IMR-90 (cell line): ENCODE measurements around the gene NES. TPM values are rescaled to one million over a fixed set of nuclear protein-coding genes. Genes with fewer than 3 reads are reported as not detected.

Experiments
- ATAC-seq: fragments of 200-7000 bp; cut with Tn5 transposase; 2 replicates; pipeline ENCODE4 v1.9.1; 2020; ENCODE audit warnings: low read depth, mild to moderate bottlenecking, moderate library complexity
- BruUV-seq: library from RNA; stranded (reverse); fragments of 400-500 nt; replicated peaks from 2 replicates; lab custom pipeline; 2021; lab: Mats Ljungman, UMichigan
- CTCF ChIA-PET: fragments of 300-600 bp; formaldehyde crosslinking; extraction: SDS; loops from one replicate; lab custom pipeline; 2021; ENCODE audit warnings: antibody characterized with exemption; lab: Yijun Ruan, JAX
- POLR2A ChIA-PET: fragments of 300-600 bp; sonication (Branson Sonifier 250); formaldehyde crosslinking; loops from one replicate; lab custom pipeline; 2022; ENCODE audit warnings: antibody characterized with exemption; ENCODE audit not compliant: unreplicated experiment; lab: Charles Lee
- DNase-seq: peaks from one replicate; pipeline ENCODE4 v3.0.0; 2013
- H2AFZ ChIP-seq: replicated peaks from 2 replicates; pipeline ENCODE3; 2013; ENCODE audit warnings: low read length, mild to moderate bottlenecking; ENCODE audit not compliant: poor library complexity
- H2AK5ac ChIP-seq: 2 replicates; pipeline ENCODE4 v1.6.1; 2013; ENCODE audit warnings: low read depth, low read length, inconsistent platforms
- H2AK9ac ChIP-seq: replicated peaks from 2 replicates; pipeline ENCODE3; 2013; ENCODE audit warnings: mild to moderate bottlenecking, low read depth, low read length, moderate library complexity; ENCODE audit not compliant: poor library complexity
- H2BK120ac ChIP-seq: 2 replicates; pipeline ENCODE4 v1.6.1; 2013; ENCODE audit warnings: low read depth, low read length, inconsistent platforms
- H2BK15ac ChIP-seq: 3 replicates; pipeline ENCODE4 v1.6.1; 2013; ENCODE audit warnings: low read depth, low read length, inconsistent platforms
- H2BK20ac ChIP-seq: 2 replicates; pipeline ENCODE4 v1.6.1; 2013; ENCODE audit warnings: low read depth, mild to moderate bottlenecking, inconsistent platforms, low read length, moderate library complexity
- H2BK5ac ChIP-seq: 2 replicates; pipeline ENCODE4 v1.6.1; 2013; ENCODE audit warnings: mild to moderate bottlenecking, low read depth, low read length, inconsistent platforms; ENCODE audit not compliant: poor library complexity, severe bottlenecking
- H3K14ac ChIP-seq: replicated peaks from 2 replicates; pipeline ENCODE4 v1.6.1; 2013; ENCODE audit warnings: low read depth, low read length, inconsistent platforms
- H3K18ac ChIP-seq: 2 replicates; pipeline ENCODE4 v1.6.1; 2013; ENCODE audit warnings: low read depth, low read length, control low read depth
- H3K23ac ChIP-seq: 2 replicates; pipeline ENCODE4 v1.6.1; 2013; ENCODE audit warnings: low read depth, low read length, inconsistent platforms
- H3K27ac ChIP-seq: 2 replicates; pipeline ENCODE4 v1.5.1; 2013; ENCODE audit warnings: mild to moderate bottlenecking, control low read depth, low read length; ENCODE audit not compliant: insufficient read depth
- H3K27me3 ChIP-seq: 2 replicates; pipeline ENCODE4 v1.6.1; 2013; ENCODE audit warnings: low read length; ENCODE audit not compliant: control insufficient read depth, insufficient read depth
- H3K36me3 ChIP-seq: 2 replicates; pipeline ENCODE4 v1.6.1; 2013; ENCODE audit warnings: low read length, mixed read lengths; ENCODE audit not compliant: control insufficient read depth, insufficient read depth
- H3K4ac ChIP-seq: 2 replicates; pipeline ENCODE4 v1.6.1; 2013; ENCODE audit warnings: low read depth, low read length, inconsistent platforms
- H3K4me1 ChIP-seq: 2 replicates; pipeline ENCODE4 v1.6.1; 2013; ENCODE audit warnings: low read length, mixed read lengths; ENCODE audit not compliant: control insufficient read depth, insufficient read depth
- H3K4me2 ChIP-seq: 2 replicates; pipeline ENCODE4 v1.6.1; 2013; ENCODE audit warnings: low read depth, mild to moderate bottlenecking, control low read depth, low read length, moderate library complexity
- H3K4me3 ChIP-seq: 2 replicates; pipeline ENCODE4 v1.5.1; 2013; ENCODE audit warnings: low read depth, mild to moderate bottlenecking, control low read depth, low read length, moderate library complexity; ENCODE audit not compliant: insufficient read depth
- H3K56ac ChIP-seq: 2 replicates; pipeline ENCODE4 v1.6.1; 2013; ENCODE audit warnings: low read length, inconsistent platforms; ENCODE audit not compliant: insufficient read depth; ENCODE audit errors: extremely low read depth
- H3K79me1 ChIP-seq, 2 experiments: 2 replicates each; pipeline ENCODE4 v1.6.1; 2013; ENCODE audit warnings: low read length in 2 of 2, inconsistent platforms in 1 of 2, low read depth in 1 of 2
- H3K9ac ChIP-seq: 2 replicates; pipeline ENCODE4 v1.6.1; 2013; ENCODE audit warnings: low read depth, low read length, control low read depth
- H3K9me1 ChIP-seq: 2 replicates; pipeline ENCODE4 v1.6.1; 2013; ENCODE audit warnings: low read length, inconsistent platforms; ENCODE audit not compliant: insufficient read depth
- H3K9me3 ChIP-seq: 2 replicates; pipeline ENCODE4 v1.6.1; 2013; ENCODE audit warnings: low read length; ENCODE audit not compliant: control insufficient read depth, insufficient read depth
- H4K20me1 ChIP-seq: 2 replicates; pipeline ENCODE4 v1.6.1; 2013; ENCODE audit warnings: low read length, inconsistent platforms; ENCODE audit not compliant: insufficient read depth
- H4K5ac ChIP-seq: 2 replicates; pipeline ENCODE4 v1.6.1; 2013; ENCODE audit warnings: mild to moderate bottlenecking, low read depth, low read length, control low read depth
- H4K8ac ChIP-seq, 2 experiments: 2 replicates each; pipeline ENCODE4 v1.6.1; 2013; ENCODE audit warnings: low read depth in 2 of 2, low read length in 2 of 2, control low read depth in 1 of 2, inconsistent platforms in 1 of 2
- H4K91ac ChIP-seq: 2 replicates; pipeline ENCODE4 v1.6.1; 2013; ENCODE audit warnings: low read depth, low read length, inconsistent platforms; ENCODE audit not compliant: insufficient read depth
- CEBPB ChIP-seq: IDR thresholded peaks from 2 replicates; pipeline ENCODE4 v1.6.1; 2012; ENCODE audit warnings: low read depth, low read length, improper control_type of control experiment
- CHD1 ChIP-seq: IDR thresholded peaks from 2 replicates; pipeline ENCODE4 v1.6.1; 2012; ENCODE audit warnings: low read depth, low read length, improper control_type of control experiment
- ELK1 ChIP-seq: fragments of 150-350 bp; IDR thresholded peaks from 2 replicates; pipeline ENCODE4 v1.6.1; 2016; ENCODE audit warnings: low read depth, mild to moderate bottlenecking, low read length, moderate library complexity, borderline replicate concordance
- RAD21 ChIP-seq: IDR thresholded peaks from 2 replicates; pipeline ENCODE4 v1.6.1; 2012; ENCODE audit warnings: low read length, improper control_type of control experiment
- USF2 ChIP-seq: fragments of 150-350 bp; IDR thresholded peaks from 2 replicates; pipeline ENCODE4 v1.6.1; 2017; ENCODE audit warnings: mild to moderate bottlenecking, antibody characterized with exemption, low read length, low read depth
- WGBS, 2 experiments: methylation state at CpG; one replicate each; pipeline versions ENCODE4 v1.1.5 to v1.1.7; 2013; ENCODE audit warnings: missing lambda C conversion rate in 2 of 2; ENCODE audit not compliant: insufficient read length in 1 of 2; ENCODE audit errors: extremely low coverage in 2 of 2; 5-methylcytosine and 5-hydroxymethylcytosine counted together
- dilution Hi-C: fragments of 300-500 bp; cut with HindIII; formaldehyde crosslinking; loops from one replicate; pipeline ENCODE4 v1.14.3; 2018; ENCODE audit warnings: low sequenced_read_pairs; ENCODE audit not compliant: unreplicated experiment
- in situ Hi-C: fragments of 300-500 bp; cut with MboI; formaldehyde crosslinking; loops from 3 replicates; pipeline ENCODE4 v1.14.3; 2019; ENCODE audit warnings: low sequenced_read_pairs, inconsistent platforms, mixed read lengths
- intact Hi-C: fragments of 100-400 bp; cut with micrococcal nuclease; formaldehyde crosslinking; loops from 2 replicates; pipeline ENCODE4 v1.10.0; 2022
- polyA plus RNA-seq, 3 experiments: library from polyadenylated mRNA; depleted of rRNA; stranded (reverse); fragments of >200 nt; gene quantifications; 2 replicates each; pipeline ENCODE4 v1.2.3, GENCODE V29; 2012; ENCODE audit warnings: low replicate concordance in 1 of 3
- total RNA-seq: library from RNA; depleted of rRNA; stranded (reverse); fragments of >200 nt; gene quantifications from 2 replicates; pipeline ENCODE4 v1.2.3, GENCODE V29; 2012

Gene NES
- total and polyA plus RNA-seq, 2 of the 4 experiments (the other 2 are of a cell fraction): 25.3 to 40.1 TPM

- Histone ChIP-seq H3K56ac (no peak overlapping the region), H3K18ac (no peak overlapping the region), H2BK120ac (no peak overlapping the region), H3K4me3 (no peak overlapping the region), H3K79me1 (no peaks in the 10 kb centered on the region), H2BK15ac (no peak overlapping the region), H3K14ac (no peak overlapping the region), H4K91ac (no peak overlapping the region), H2AFZ (no peak overlapping the region), H4K20me1 (peaks cover 18% of the 10 kb centered on the region; the same call in 1 of the 2 replicates), H2BK20ac (no peak overlapping the region), H3K9ac (no peak overlapping the region), H3K36me3 (no peaks in the 10 kb centered on the region), H3K27me3 (peaks cover 96% of the 10 kb centered on the region), H4K5ac (no peak overlapping the region), H3K23ac (no peak overlapping the region), H3K4me1 (no peaks in the 10 kb centered on the region; the same call in 1 of the 2 replicates), H3K4ac (no peak overlapping the region), H3K9me1 (no peaks in the 10 kb centered on the region), H2AK5ac (no peak overlapping the region), H3K27ac (no peak overlapping the region), H4K8ac (no peak overlapping the region), H3K4me2 (no peak overlapping the region), H2AK9ac (peak overlapping the region; percentile 28), H2BK5ac (no peak overlapping the region), H3K9me3 (0 out of 2 replicates have a peak, but pooled peaks cover 1% of the 10 kb centered on the region)
- TF ChIP-seq RAD21: no peak
- TF ChIP-seq CHD1: no peak
- no peak for TF ChIP-seq ELK1
- TF ChIP-seq USF2: no peak
- no peak for TF ChIP-seq CEBPB
- ATAC-seq: no peak
- BruUV-seq: no TSS peak
- WGBS, 2 experiments: 100% methylated on average over 1 of the region's 3 CpGs; no CpG with 5 or more reads in 1 of the 2 experiments
- POLR2A ChIA-PET: no interaction called here
- DNase-seq: no peak
- in situ Hi-C loops: no loop called here
- CTCF ChIA-PET: interaction anchor here (0.7 kb wide), 1 partner anchor 145 kb away, joined by 5 read pairs; no protein-coding TSS in a partner anchor
- intact Hi-C loops: no loop called here
- dilution Hi-C loops: no loop called here
Observed at GRCh38 chr1:156644146-156644545, 33.1 kb downstream of the NES start.
